22Rv1 (cell line): ENCODE measurements around the gene USP17L5.
"Not testable (repeated sequence)": the region's sequence is repeated elsewhere in the genome, so short reads cannot be mapped to it uniquely, and the experiment has no call there.

Experiments used
- ZFX ChIP-seq: fragments of 450-650 bp; IDR thresholded peaks from 2 replicates; pipeline ENCODE4 v1.6.1; 2017; ENCODE audit warnings: antibody characterized with exemption, borderline replicate concordance
- TF ChIP-seq, protein P1 (sequence below): fragments of 450-650 bp; IDR thresholded peaks from 2 replicates; pipeline ENCODE4 v1.5.1; 2017; ENCODE audit warnings: mild to moderate bottlenecking

DNA sequence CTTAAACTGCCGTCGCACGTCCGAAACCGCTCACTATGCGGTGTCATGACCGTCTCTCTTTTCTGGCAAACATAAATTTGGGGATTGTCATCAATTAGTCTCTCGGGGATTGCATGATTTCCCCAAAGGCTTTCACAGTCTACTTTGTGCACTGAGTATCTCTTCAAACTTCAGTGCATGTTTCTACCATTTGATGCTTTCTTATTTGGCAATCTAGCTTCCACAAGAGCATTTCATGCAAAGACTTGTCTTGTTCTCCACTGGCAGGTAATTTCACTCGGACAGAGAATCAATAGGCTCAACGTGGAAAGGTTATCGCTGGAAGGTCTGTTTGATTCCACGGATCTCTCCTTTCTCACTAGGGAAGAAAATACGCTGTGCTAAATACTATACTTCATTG, 15.0 kb upstream of the USP17L5 start:
- TF ChIP-seq, protein P1, sequence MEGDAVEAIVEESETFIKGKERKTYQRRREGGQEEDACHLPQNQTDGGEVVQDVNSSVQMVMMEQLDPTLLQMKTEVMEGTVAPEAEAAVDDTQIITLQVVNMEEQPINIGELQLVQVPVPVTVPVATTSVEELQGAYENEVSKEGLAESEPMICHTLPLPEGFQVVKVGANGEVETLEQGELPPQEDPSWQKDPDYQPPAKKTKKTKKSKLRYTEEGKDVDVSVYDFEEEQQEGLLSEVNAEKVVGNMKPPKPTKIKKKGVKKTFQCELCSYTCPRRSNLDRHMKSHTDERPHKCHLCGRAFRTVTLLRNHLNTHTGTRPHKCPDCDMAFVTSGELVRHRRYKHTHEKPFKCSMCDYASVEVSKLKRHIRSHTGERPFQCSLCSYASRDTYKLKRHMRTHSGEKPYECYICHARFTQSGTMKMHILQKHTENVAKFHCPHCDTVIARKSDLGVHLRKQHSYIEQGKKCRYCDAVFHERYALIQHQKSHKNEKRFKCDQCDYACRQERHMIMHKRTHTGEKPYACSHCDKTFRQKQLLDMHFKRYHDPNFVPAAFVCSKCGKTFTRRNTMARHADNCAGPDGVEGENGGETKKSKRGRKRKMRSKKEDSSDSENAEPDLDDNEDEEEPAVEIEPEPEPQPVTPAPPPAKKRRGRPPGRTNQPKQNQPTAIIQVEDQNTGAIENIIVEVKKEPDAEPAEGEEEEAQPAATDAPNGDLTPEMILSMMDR = not testable (repeated sequence)
- not testable (repeated sequence) for TF ChIP-seq ZFX
